Body of pancreas (tissue), 4 donors: Measurements from ENCODE around the gene CDK5RAP2. TPM values are rescaled to one million over a fixed set of nuclear protein-coding genes. Genes with fewer than 3 reads are reported as not detected.

Experiments used
- ATAC-seq: fragments of 150-250 bp; one replicate; pipeline ENCODE4 v1.9.1; 2016
- DNase-seq, 4 donors: peaks; one replicate each; pipeline ENCODE4 v3.0.0-alpha.2; 2019
- H3K27ac ChIP-seq, 4 donors: fragments of 200-600 bp; sonication (generic); 1 replicate in 3 of 4; 2 replicates in 1 of 4; pipeline versions ENCODE4 v1.5.1 to v1.6.1; 2016 to 2019; ENCODE audit warnings: mild to moderate bottlenecking in 1 of 4, mixed read lengths in 1 of 4, moderate library complexity in 1 of 4
- H3K27me3 ChIP-seq, 2 donors: fragments of 200-600 bp; sonication (generic); one replicate each; pipeline ENCODE4 v1.6.0; 2016; ENCODE audit warnings: mild to moderate bottlenecking in 1 of 2
- H3K36me3 ChIP-seq, 2 donors: fragments of 200-600 bp; sonication (generic); replicated peaks in 1 of 2; 2 replicates each; pipeline ENCODE4 v1.5.1; 2016; ENCODE audit warnings: low read depth in 2 of 2; ENCODE audit not compliant: insufficient read depth in 1 of 2
- H3K4me1 ChIP-seq: fragments of 200-600 bp; sonication (generic); one replicate; pipeline ENCODE4 v1.6.0; 2016
- H3K4me3 ChIP-seq, 2 donors: fragments of 200-600 bp; sonication (generic); 1 replicate in 1 of 2; 2 replicates in 1 of 2; pipeline ENCODE4 v1.5.1; 2016 to 2019
- H3K9me3 ChIP-seq, 3 donors: fragments of 200-600 bp; sonication (generic); 1 replicate in 2 of 3; 2 replicates in 1 of 3; pipeline ENCODE4 v1.5.1; 2016
- POLR2A ChIP-seq, 3 donors: fragments of 450-650 bp; IDR thresholded peaks; one replicate each; pipeline ENCODE4 v1.6.1; 2016; ENCODE audit warnings: antibody characterized with exemption in 3 of 3, mild to moderate bottlenecking in 2 of 3
- WGBS, 2 donors: methylation state at CpG; one replicate each; pipeline ENCODE4 v1.1.5; 2017; 5-methylcytosine and 5-hydroxymethylcytosine counted together
- intact Hi-C: fragments of 100-400 bp; cut with DNase I; formaldehyde crosslinking; loops from one replicate; pipeline ENCODE4 v1.15.1; 2023
- total RNA-seq, 2 donors: library from RNA; depleted of rRNA; stranded (reverse); fragments of >200 nt; gene quantifications; one replicate each; pipeline ENCODE4 v1.1.0, GENCODE V29; 2016
- TF ChIP-seq, protein P1 (sequence below), 7 experiments: fragments of 450-650 bp in 4 of 7; fragments of 200-600 bp in 3 of 7; sonication (generic) in 3 of 7; IDR thresholded peaks; one replicate each; pipeline ENCODE4 v1.5.1; 2016 to 2019; ENCODE audit warnings: antibody characterized with exemption in 7 of 7

CDK5RAP2 gene
- total RNA-seq, 2 donors from 2014 or later, result 21.5 to 45.5 TPM

DNA sequence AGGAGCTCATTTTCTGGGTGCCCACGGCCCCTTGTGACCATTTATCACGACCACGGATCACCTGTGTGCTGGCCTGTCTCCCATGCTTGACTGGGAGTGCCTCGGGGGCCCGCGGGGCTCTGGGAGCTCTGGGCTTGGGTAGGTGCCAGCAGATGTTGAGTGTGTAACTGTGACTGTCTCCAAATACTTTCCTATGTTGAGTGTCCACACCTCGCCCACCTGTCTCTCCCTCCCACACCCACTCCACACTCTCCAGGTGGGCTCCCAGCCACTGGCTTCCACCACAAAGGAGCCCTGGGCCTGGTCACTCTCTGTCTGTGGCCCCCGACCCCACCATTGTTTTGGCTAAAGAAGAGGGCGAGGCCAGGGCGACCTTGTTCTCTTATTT is 196.4 kb downstream of the CDK5RAP2 start:
- H3K27me3 ChIP-seq, result no peaks in the 10 kb centered on the region
- ATAC-seq, result no peak
- H3K4me3 ChIP-seq, result no peak overlapping the region
- H3K27ac ChIP-seq, result no peak overlapping the region
- DNase-seq, result no peak
- no peaks in the 10 kb centered on the region for H3K9me3 ChIP-seq
- intact Hi-C loops, result no loop called here
- WGBS, 2 donors, result 61 to 70% methylated on average over 10 of the region's 10 CpGs
- H3K36me3 ChIP-seq, result no peaks in the 10 kb centered on the region
- no peak for TF ChIP-seq POLR2A (IDR thresholded peaks at IDR 0.05)
- TF ChIP-seq, protein P1, sequence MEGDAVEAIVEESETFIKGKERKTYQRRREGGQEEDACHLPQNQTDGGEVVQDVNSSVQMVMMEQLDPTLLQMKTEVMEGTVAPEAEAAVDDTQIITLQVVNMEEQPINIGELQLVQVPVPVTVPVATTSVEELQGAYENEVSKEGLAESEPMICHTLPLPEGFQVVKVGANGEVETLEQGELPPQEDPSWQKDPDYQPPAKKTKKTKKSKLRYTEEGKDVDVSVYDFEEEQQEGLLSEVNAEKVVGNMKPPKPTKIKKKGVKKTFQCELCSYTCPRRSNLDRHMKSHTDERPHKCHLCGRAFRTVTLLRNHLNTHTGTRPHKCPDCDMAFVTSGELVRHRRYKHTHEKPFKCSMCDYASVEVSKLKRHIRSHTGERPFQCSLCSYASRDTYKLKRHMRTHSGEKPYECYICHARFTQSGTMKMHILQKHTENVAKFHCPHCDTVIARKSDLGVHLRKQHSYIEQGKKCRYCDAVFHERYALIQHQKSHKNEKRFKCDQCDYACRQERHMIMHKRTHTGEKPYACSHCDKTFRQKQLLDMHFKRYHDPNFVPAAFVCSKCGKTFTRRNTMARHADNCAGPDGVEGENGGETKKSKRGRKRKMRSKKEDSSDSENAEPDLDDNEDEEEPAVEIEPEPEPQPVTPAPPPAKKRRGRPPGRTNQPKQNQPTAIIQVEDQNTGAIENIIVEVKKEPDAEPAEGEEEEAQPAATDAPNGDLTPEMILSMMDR (IDR thresholded peaks at IDR 0.05), result no peak
- H3K4me1 ChIP-seq, result peaks cover 38% of the 10 kb centered on the region

DNA sequence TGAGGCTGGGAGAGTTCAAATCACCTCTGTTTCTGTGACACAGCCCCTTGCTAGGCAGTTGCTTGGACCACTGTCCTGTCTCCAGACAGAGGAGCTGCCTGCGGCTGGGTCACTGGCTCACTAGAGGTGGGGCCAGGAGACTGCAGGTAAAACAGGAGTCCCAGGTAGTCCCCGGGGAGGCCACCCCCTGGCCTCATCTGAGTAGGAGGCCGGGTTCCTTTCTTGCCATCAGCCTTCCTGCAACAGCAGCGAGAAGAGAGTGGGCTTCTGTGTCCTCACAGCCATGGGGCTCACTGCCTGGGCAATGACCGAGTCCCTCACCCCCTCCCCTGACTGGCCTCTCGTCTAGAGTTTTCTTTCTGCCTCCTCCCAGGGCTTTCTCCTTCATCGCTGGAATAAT is 197.5 kb downstream of the CDK5RAP2 start:
- Histone ChIP-seq H3K36me3 (no peaks in the 10 kb centered on the region), H3K27me3 (no peaks in the 10 kb centered on the region), H3K4me3 (no peak overlapping the region), H3K27ac (no peak overlapping the region), H3K4me1 (peaks cover 38% of the 10 kb centered on the region), H3K9me3 (no peaks in the 10 kb centered on the region)
- intact Hi-C loops, result no loop called here
- DNase-seq, result no peak
- no peak for TF ChIP-seq POLR2A (IDR thresholded peaks at IDR 0.05)
- TF ChIP-seq, protein P1 (IDR thresholded peaks at IDR 0.05), result no peak
- 96 to 98% methylated on average over 7 of the region's 7 CpGs for WGBS, 2 donors
- ATAC-seq, result no peak

DNA sequence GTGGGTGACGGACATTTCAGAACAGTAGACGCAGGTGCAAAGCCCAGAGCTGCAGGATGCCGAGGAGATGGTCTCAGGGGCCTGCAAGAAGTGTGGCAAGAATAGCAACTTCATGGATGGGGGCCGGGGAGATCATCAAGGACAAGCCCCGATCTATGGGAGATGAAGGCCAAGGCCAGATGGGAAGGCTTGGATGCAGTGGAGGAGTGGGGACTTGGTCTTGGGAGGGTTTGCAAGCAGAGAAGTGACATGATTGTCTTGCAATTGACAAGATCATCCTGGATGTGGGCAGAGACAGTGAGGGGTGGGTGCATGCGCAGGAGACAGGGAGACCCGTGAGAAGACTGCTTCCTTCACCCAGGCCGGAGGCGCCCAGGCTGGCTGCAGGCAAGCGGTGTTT is 198.1 kb downstream of the CDK5RAP2 start:
- no peak overlapping the region for H3K4me3 ChIP-seq
- peaks cover 35% of the 10 kb centered on the region for H3K4me1 ChIP-seq
- intact Hi-C loops, result no loop called here
- H3K9me3 ChIP-seq, result no peaks in the 10 kb centered on the region
- TF ChIP-seq, protein P1 (IDR thresholded peaks at IDR 0.05), result no peak
- no peak for TF ChIP-seq POLR2A (IDR thresholded peaks at IDR 0.05)
- no peak for DNase-seq
- ATAC-seq, result no peak
- no peaks in the 10 kb centered on the region for H3K36me3 ChIP-seq
- no peak overlapping the region for H3K27ac ChIP-seq
- H3K27me3 ChIP-seq, result no peaks in the 10 kb centered on the region
- 90 to 93% methylated on average over 10 of the region's 10 CpGs for WGBS, 2 donors

DNA sequence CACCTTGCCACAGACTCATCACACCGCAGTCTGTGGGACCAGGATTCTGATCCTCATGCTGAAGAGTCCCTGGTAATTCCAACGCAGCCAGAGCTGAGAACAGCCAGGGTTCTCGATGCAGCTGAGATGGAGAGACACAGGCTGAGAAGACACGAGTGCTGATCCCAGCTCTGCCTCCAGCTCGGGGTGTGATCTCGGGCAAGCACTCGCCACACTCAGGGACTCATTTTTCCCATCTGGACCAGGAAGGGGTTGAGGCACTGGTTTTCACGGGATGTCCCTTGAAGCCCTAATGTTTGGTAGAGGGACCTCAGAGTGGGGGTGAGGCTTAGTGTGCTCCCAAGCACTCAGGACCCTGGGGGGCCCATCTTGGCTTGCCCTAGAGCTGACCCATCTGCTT is 200.4 kb downstream of the CDK5RAP2 start:
- Histone ChIP-seq H3K4me1 (peaks cover 13% of the 10 kb centered on the region), H3K27me3 (no peaks in the 10 kb centered on the region), H3K36me3 (no peaks in the 10 kb centered on the region), H3K9me3 (no peaks in the 10 kb centered on the region), H3K27ac (no peak overlapping the region), H3K4me3 (no peak overlapping the region)
- no peak for ATAC-seq
- TF ChIP-seq, protein P1 (IDR thresholded peaks at IDR 0.05), result no peak
- TF ChIP-seq POLR2A (IDR thresholded peaks at IDR 0.05), result no peak
- intact Hi-C loops, result no loop called here
- 98% methylated on average over 6 to 8 of the region's 8 CpGs for WGBS, 2 donors
- DNase-seq, result no peak

DNA sequence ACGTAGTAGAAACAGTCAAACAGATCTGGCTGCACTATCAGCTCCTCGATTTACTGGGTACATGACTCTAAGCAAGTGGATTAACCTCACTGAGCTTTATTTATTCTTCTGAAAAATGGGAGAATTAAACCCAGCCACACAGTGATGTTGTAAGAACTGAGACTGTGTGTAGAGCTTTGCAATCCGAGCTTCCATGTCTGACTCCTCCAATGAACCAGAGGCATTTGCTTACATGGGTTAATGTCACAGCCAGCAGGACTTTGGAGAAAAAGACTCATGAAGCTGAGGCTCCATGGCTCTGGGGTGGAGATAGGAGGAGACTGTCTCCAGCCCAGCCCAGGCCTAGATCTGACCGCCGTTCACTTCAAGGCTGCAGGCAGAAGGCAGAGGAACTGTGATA is 201.3 kb downstream of the CDK5RAP2 start:
- Histone ChIP-seq H3K4me1 (peaks cover 4% of the 10 kb centered on the region), H3K27me3 (no peaks in the 10 kb centered on the region), H3K9me3 (no peaks in the 10 kb centered on the region), H3K36me3 (no peaks in the 10 kb centered on the region), H3K27ac (no peak overlapping the region), H3K4me3 (no peak overlapping the region)
- TF ChIP-seq, protein P1 (IDR thresholded peaks at IDR 0.05), result no peak
- no peak for TF ChIP-seq POLR2A (IDR thresholded peaks at IDR 0.05)
- intact Hi-C loops, result no loop called here
- 85% methylated on average over 5 of the region's 5 CpGs for WGBS, 2 donors
- ATAC-seq (no peak), DNase-seq (no peak)
